GM21786 (cell line): Measurements from ENCODE around the gene LRRC36.
A peak's percentile ranks its signal among the peaks of the same experiment; 100 is the strongest.
"Not testable (repeated sequence)": the region's sequence is repeated elsewhere in the genome, so short reads cannot be mapped to it uniquely, and the experiment has no call there.

Experiments used
- ATAC-seq: cut with Tn5 transposase; IDR thresholded peaks from one replicate; pipeline ENCODE4 v1.9.1; 2021; ENCODE audit not compliant: unreplicated experiment

The LRRC36 gene

GRCh38 chr16:67399218-67399733 is 72.7 kb downstream of the LRRC36 start:
- no peak for ATAC-seq

- no peak for ATAC-seq
These were observed 73.4 kb downstream of the LRRC36 start for GRCh38 chr16:67399749-67400704.

GRCh38 chr16:67400901-67401300 is 74.3 kb downstream of the LRRC36 start:
- no peak for ATAC-seq

GRCh38 chr16:67403976-67404555 is 77.5 kb downstream of the LRRC36 start:
- ATAC-seq = no peak

GRCh38 chr16:67404740-67405226 is 78.2 kb downstream of the LRRC36 start:
- ATAC-seq = no peak

GRCh38 chr16:67405336-67405735 is 78.7 kb downstream of the LRRC36 start:
- ATAC-seq = no peak

- ATAC-seq = no peak
These were observed 79.7 kb downstream of the LRRC36 start for GRCh38 chr16:67406111-67406971.

GRCh38 chr16:67407176-67407787 is 80.7 kb downstream of the LRRC36 start:
- no peak for ATAC-seq

GRCh38 chr16:67407788-67408452 is 81.3 kb downstream of the LRRC36 start:
- no peak for ATAC-seq

- ATAC-seq = no peak
These were observed 83.0 kb downstream of the LRRC36 start for GRCh38 chr16:67409631-67410030.

GRCh38 chr16:67411339-67411738 is 84.7 kb downstream of the LRRC36 start:
- ATAC-seq = no peak

GRCh38 chr16:67412294-67412693 is 85.7 kb downstream of the LRRC36 start:
- ATAC-seq = no peak

- no peak for ATAC-seq
These were observed 87.6 kb downstream of the LRRC36 start for GRCh38 chr16:67413978-67414911.

GRCh38 chr16:67415421-67415820 is 88.8 kb downstream of the LRRC36 start:
- ATAC-seq = not testable (repeated sequence)

GRCh38 chr16:67415872-67416793 is 89.5 kb downstream of the LRRC36 start, which contains the start of gene ZDHHC1:
ZDHHC1 (minus strand) TSS chr16:67416477; CDS start chr16:67407775, 8,702 bp downstream.
- ATAC-seq = peak; percentile 47

- no peak for ATAC-seq
These were observed 90.9 kb downstream of the LRRC36 start for GRCh38 chr16:67417333-67418061.

- no peak for ATAC-seq
These were observed 92.9 kb downstream of the LRRC36 start for GRCh38 chr16:67419502-67419901.
